ENCODE data around the gene RABEP1.

- TF ChIP-seq POLR2AphosphoS5 (IDR thresholded peaks at IDR 0.05; ENCODE audit: low read depth, low read length) = no peak
- TF ChIP-seq POLR2A (IDR thresholded peaks at IDR 0.05; ENCODE audit: low read depth, low read length) = no peak
- no peak for TF ChIP-seq TAF1 (IDR thresholded peaks at IDR 0.05; ENCODE audit: borderline replicate concordance, low read depth, low read length)
Measured at GRCh38 chr17:5237541-5238016, 44.5 kb upstream of the RABEP1 start.
